ENCODE data around the gene RTP4. TPM values are rescaled to one million over a fixed set of nuclear protein-coding genes. Genes with fewer than 3 reads are reported as not detected.

Gene RTP4
- polyA plus RNA-seq, 1 donor (not counting 4 experiments of a cell fraction or from before 2014, with no cell fraction given), result 0.38 TPM

GRCh38 chr3:187322291-187322690 lies 45.9 kb upstream of the RTP4 start:
- dilution Hi-C loops (cut with MboI; ENCODE audit: extremely low pct_ligation_motif_present, low sequenced_read_pairs), result loop anchor here (25.0 kb wide), 1 partner anchor 365 kb away; no protein-coding TSS in a partner anchor
- no peak overlapping the region for H3K9ac ChIP-seq (ENCODE audit: control insufficient read depth, extremely low read depth, insufficient read depth, low read length)
- FAIRE-seq (no peak), DNase-seq (ENCODE audit: low read depth, low spot score) (no peak)
- TF ChIP-seq, protein P1, sequence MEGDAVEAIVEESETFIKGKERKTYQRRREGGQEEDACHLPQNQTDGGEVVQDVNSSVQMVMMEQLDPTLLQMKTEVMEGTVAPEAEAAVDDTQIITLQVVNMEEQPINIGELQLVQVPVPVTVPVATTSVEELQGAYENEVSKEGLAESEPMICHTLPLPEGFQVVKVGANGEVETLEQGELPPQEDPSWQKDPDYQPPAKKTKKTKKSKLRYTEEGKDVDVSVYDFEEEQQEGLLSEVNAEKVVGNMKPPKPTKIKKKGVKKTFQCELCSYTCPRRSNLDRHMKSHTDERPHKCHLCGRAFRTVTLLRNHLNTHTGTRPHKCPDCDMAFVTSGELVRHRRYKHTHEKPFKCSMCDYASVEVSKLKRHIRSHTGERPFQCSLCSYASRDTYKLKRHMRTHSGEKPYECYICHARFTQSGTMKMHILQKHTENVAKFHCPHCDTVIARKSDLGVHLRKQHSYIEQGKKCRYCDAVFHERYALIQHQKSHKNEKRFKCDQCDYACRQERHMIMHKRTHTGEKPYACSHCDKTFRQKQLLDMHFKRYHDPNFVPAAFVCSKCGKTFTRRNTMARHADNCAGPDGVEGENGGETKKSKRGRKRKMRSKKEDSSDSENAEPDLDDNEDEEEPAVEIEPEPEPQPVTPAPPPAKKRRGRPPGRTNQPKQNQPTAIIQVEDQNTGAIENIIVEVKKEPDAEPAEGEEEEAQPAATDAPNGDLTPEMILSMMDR (optimal IDR thresholded peaks at IDR 0.05 in 1 of 3, IDR thresholded peaks at IDR 0.05 in 1 of 3, conservative IDR thresholded peaks at IDR 0.05 in 1 of 3; ENCODE audit: extremely low read depth in 1 of 3, insufficient read depth in 2 of 3, low read length in 3 of 3), result no peak
- no peak for TF ChIP-seq EZH2 (IDR thresholded peaks at IDR 0.05; ENCODE audit: low read length)
- no peak overlapping the region for H3K27ac ChIP-seq (ENCODE audit: control insufficient read depth, insufficient read depth, low read length)
- H3K4me1 ChIP-seq (ENCODE audit: control insufficient read depth, extremely low read depth, insufficient read depth, low read length), result peaks cover 6% of the 10 kb centered on the region
- H3K27me3 ChIP-seq (ENCODE audit: control insufficient read depth, extremely low read depth, insufficient read depth, low read length), result peaks cover 14% of the 10 kb centered on the region
- H3K9me1 ChIP-seq (ENCODE audit: control insufficient read depth, extremely low read depth, insufficient read depth, low read length), result no peaks in the 10 kb centered on the region
- no peak overlapping the region for H3K4me3 ChIP-seq (ENCODE audit: control insufficient read depth in 2 of 3, extremely low read depth in 1 of 3, insufficient read depth in 2 of 3, low read depth in 1 of 3, low read length in 3 of 3)
- no peaks in the 10 kb centered on the region for H4K20me1 ChIP-seq (ENCODE audit: control insufficient read depth, extremely low read depth, insufficient read depth, low read length)
- no peaks in the 10 kb centered on the region for H3K79me2 ChIP-seq (ENCODE audit: control insufficient read depth, insufficient read depth, low read length)
- H2AFZ ChIP-seq (ENCODE audit: control insufficient read depth, low read length), result no peak overlapping the region
- H3K9me3 ChIP-seq (ENCODE audit: control insufficient read depth, low read depth, low read length), result no peaks in the 10 kb centered on the region
- no peaks in the 10 kb centered on the region for H3K36me3 ChIP-seq (ENCODE audit: control insufficient read depth in 2 of 2, extremely low read depth in 1 of 2, insufficient read depth in 2 of 2, low read length in 2 of 2)
- H3K4me2 ChIP-seq (ENCODE audit: control insufficient read depth, extremely low read depth, insufficient read depth, low read depth, low read length), result no peak overlapping the region

DNA sequence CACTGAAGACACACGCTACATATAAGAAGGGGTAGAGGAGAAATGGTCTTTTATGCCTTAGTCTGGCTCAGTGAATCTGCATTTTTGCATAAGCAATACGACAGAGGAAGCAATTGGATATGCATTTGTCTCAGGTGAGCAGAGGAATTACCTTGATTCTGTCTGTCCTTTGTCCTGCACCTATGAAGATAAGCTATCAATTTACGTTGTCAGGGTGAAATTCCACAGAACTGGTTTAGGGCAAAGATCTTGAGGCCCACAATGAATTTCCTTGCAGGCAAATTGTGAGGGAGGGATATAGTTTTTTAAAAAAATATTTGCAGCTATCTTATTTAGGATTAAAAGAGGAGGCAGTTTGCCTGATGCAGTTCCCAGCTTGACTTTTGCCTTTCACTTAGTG lies 45.1 kb upstream of the RTP4 start:
- Histone ChIP-seq H3K27me3 (ENCODE audit: control insufficient read depth, extremely low read depth, insufficient read depth, low read length) (peaks cover 12% of the 10 kb centered on the region), H3K9me3 (ENCODE audit: control insufficient read depth, low read depth, low read length) (no peaks in the 10 kb centered on the region), H3K4me2 (ENCODE audit: control insufficient read depth, extremely low read depth, insufficient read depth, low read depth, low read length) (no peak overlapping the region), H3K79me2 (ENCODE audit: control insufficient read depth, insufficient read depth, low read length) (no peaks in the 10 kb centered on the region), H3K4me1 (ENCODE audit: control insufficient read depth, extremely low read depth, insufficient read depth, low read length) (peaks cover 6% of the 10 kb centered on the region), H3K9me1 (ENCODE audit: control insufficient read depth, extremely low read depth, insufficient read depth, low read length) (no peaks in the 10 kb centered on the region), H2AFZ (ENCODE audit: control insufficient read depth, low read length) (no peak overlapping the region), H3K27ac (ENCODE audit: control insufficient read depth, insufficient read depth, low read length) (no peak overlapping the region), H3K9ac (ENCODE audit: control insufficient read depth, extremely low read depth, insufficient read depth, low read length) (no peak overlapping the region), H3K4me3 (ENCODE audit: control insufficient read depth in 2 of 3, extremely low read depth in 1 of 3, insufficient read depth in 2 of 3, low read depth in 1 of 3, low read length in 3 of 3) (no peak overlapping the region), H3K36me3 (ENCODE audit: control insufficient read depth in 2 of 2, extremely low read depth in 1 of 2, insufficient read depth in 2 of 2, low read length in 2 of 2) (no peaks in the 10 kb centered on the region), H4K20me1 (ENCODE audit: control insufficient read depth, extremely low read depth, insufficient read depth, low read length) (no peaks in the 10 kb centered on the region)
- TF ChIP-seq, protein P1 (optimal IDR thresholded peaks at IDR 0.05 in 1 of 3, IDR thresholded peaks at IDR 0.05 in 1 of 3, conservative IDR thresholded peaks at IDR 0.05 in 1 of 3; ENCODE audit: extremely low read depth in 1 of 3, insufficient read depth in 2 of 3, low read length in 3 of 3), result no peak
- TF ChIP-seq EZH2 (IDR thresholded peaks at IDR 0.05; ENCODE audit: low read length), result no peak
- DNase-seq (ENCODE audit: low read depth, low spot score) (no peak), FAIRE-seq (no peak)
- dilution Hi-C loops (cut with MboI; ENCODE audit: extremely low pct_ligation_motif_present, low sequenced_read_pairs), result loop anchor here (25.0 kb wide), 1 partner anchor 364 kb away; no protein-coding TSS in a partner anchor

Measured in keratinocyte (primary cell).